ENCODE measurements around the gene EPOP.
"Not testable (repeated sequence)": the region's sequence is repeated elsewhere in the genome, so short reads cannot be mapped to it uniquely, and the experiment has no call there.

The EPOP gene

GRCh38 chr17:38637951-38638350, 36.8 kb downstream of the EPOP start:
- DNase-seq, result peak in 1 of 3 experiments; percentile 47

DNA sequence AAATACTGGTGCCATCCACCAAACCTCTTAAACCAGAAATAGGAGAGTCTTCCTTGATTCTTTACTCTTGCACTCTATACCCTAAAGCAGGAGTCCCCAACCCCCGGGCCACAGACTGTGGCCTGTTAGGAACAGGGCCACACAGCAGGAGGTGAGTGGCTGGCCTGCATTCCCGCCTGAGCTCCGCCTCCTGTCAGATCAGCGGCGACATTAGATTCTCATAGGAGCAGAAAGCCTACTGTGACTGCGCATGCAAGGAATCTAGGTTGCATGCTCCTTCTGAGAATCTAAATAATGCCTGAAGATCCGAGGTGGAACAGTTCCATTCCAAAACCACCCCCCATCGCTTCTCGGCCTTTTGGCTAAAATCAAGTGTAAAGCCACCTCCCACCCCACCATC, 38.7 kb downstream of the EPOP start:
- DNase-seq, result peak in 1 of 3 experiments; percentile 8

DNA sequence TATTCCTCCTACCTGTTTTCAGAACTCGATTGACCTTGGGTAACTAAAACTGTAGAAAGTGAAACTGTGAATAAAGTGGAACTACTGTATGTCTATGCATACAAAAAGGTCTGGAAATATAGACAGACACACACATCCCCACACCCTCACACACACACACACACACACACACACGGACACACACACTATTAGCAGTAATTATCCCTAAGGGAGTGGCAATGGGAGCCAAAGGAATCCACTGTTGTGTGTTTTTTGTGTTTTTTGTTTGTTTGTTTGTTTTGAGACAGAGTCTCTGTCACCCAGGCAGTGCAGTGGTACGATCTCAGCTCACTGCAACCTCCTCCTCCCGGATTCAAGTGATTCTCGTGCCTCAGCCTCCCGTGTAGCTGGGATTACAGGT, 42.4 kb downstream of the EPOP start:
- no peak for DNase-seq

DNA sequence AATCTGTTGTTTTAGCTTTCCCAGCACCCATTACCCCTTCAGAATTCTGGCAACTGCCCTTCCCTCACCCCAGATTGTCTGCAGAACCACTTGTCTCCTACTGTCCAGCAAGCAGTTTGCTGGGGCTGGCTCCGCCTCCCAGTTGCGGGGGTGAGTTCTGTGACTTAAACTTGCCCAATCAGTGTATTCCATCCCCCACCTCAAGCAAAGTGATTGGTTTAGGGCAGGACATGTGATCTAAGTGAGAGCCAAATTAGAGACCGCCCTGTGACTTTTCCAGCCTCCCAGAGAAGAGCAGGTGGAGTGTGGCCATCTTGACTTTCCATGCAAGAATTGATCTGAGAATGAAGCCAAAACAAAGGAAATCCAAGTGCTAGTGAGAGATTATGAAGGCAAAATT, 46.3 kb downstream of the EPOP start:
- DNase-seq, result peak in 2 of 3 experiments; percentile 41 to 56

GRCh38 chr17:38627957-38628356, 46.8 kb downstream of the EPOP start:
- no peak for DNase-seq

DNA sequence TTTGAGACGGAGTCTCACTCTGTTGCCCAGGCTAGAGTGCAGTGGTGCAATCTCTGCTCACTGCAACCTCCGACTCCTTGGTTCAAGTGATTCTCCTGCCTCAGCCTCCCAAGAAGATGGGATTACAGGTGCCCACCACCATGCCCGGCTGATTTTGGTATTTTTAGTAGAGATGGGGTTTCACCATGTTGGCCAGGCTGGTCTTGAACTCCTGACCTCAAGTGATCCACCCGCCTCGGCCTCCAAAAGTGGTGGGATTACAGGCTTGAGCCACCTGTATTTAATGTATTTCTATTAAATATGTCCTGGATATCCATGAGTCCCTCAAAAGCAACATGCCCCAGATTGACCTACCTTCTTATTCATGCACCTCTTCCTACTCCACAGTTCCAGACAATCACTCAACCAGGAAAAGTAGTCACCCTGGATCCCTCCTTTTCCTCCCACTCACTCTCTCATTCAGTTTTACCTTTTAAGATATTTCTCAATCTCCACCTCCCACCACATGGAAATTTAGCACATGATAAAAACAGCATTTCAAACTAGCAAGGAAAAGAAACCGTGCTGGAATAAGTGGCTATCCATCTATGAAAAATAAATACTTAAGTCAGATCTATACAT, 48.0 kb downstream of the EPOP start:
- DNase-seq, result not testable (repeated sequence)

- DNase-seq, result no peak
These were observed 49.3 kb downstream of the EPOP start for GRCh38 chr17:38625482-38625881.

GRCh38 chr17:38624782-38625355, 49.9 kb downstream of the EPOP start:
- not testable (repeated sequence) for DNase-seq
